Measurements from ENCODE around the gene MAGEB17. TPM values are rescaled to one million over a fixed set of nuclear protein-coding genes. Genes with fewer than 3 reads are reported as not detected.

Gene MAGEB17
- total RNA-seq, 1 donor from 2014 or later = not detected

GRCh38 chrX:16186380-16187007 is 19.2 kb downstream of the MAGEB17 start:
- DNase-seq (ENCODE audit: low spot score in 2 of 2, unreplicated experiment in 2 of 2) = no peak
- H3K27me3 Mint-ChIP-seq (ENCODE audit: low read depth) = peaks cover 16% of the 10 kb centered on the region
- no peak overlapping the region for H3K27ac Mint-ChIP-seq
- TF ChIP-seq, protein P1, sequence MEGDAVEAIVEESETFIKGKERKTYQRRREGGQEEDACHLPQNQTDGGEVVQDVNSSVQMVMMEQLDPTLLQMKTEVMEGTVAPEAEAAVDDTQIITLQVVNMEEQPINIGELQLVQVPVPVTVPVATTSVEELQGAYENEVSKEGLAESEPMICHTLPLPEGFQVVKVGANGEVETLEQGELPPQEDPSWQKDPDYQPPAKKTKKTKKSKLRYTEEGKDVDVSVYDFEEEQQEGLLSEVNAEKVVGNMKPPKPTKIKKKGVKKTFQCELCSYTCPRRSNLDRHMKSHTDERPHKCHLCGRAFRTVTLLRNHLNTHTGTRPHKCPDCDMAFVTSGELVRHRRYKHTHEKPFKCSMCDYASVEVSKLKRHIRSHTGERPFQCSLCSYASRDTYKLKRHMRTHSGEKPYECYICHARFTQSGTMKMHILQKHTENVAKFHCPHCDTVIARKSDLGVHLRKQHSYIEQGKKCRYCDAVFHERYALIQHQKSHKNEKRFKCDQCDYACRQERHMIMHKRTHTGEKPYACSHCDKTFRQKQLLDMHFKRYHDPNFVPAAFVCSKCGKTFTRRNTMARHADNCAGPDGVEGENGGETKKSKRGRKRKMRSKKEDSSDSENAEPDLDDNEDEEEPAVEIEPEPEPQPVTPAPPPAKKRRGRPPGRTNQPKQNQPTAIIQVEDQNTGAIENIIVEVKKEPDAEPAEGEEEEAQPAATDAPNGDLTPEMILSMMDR (IDR thresholded peaks at IDR 0.05; ENCODE audit: unreplicated experiment) = no peak
- H3K4me1 Mint-ChIP-seq = peaks cover 18% of the 10 kb centered on the region
- H3K9me3 Mint-ChIP-seq = peaks cover 8% of the 10 kb centered on the region
- no peak overlapping the region for H3K4me3 Mint-ChIP-seq
- no peaks in the 10 kb centered on the region for H3K36me3 Mint-ChIP-seq

- Mint-ChIP-seq H3K27ac (no peak overlapping the region), H3K9me3 (peaks cover 8% of the 10 kb centered on the region), H3K4me1 (peaks cover 18% of the 10 kb centered on the region)
Observed at GRCh38 chrX:16187024-16187760, 19.9 kb downstream of the MAGEB17 start.

GRCh38 chrX:16188687-16189086 is 21.4 kb downstream of the MAGEB17 start:
- TF ChIP-seq, protein P1 (IDR thresholded peaks at IDR 0.05; ENCODE audit: unreplicated experiment) = no peak
- Mint-ChIP-seq H3K27ac (no peak overlapping the region), H3K4me1 (peaks cover 17% of the 10 kb centered on the region), H3K27me3 (ENCODE audit: low read depth) (peaks cover 3% of the 10 kb centered on the region), H3K36me3 (no peaks in the 10 kb centered on the region), H3K4me3 (no peak overlapping the region), H3K9me3 (peaks cover 6% of the 10 kb centered on the region)
- no peak for DNase-seq (ENCODE audit: low spot score in 2 of 2, unreplicated experiment in 2 of 2)

More at GRCh38 chrX:16187024-16187760, 19.9 kb downstream of the MAGEB17 start:
- Mint-ChIP-seq H3K27me3 (ENCODE audit: low read depth) (peaks cover 14% of the 10 kb centered on the region), H3K4me3 (no peak overlapping the region), H3K36me3 (no peaks in the 10 kb centered on the region)
- TF ChIP-seq, protein P1 (IDR thresholded peaks at IDR 0.05; ENCODE audit: unreplicated experiment) = no peak
- no peak for DNase-seq (ENCODE audit: low spot score in 2 of 2, unreplicated experiment in 2 of 2)

DNA sequence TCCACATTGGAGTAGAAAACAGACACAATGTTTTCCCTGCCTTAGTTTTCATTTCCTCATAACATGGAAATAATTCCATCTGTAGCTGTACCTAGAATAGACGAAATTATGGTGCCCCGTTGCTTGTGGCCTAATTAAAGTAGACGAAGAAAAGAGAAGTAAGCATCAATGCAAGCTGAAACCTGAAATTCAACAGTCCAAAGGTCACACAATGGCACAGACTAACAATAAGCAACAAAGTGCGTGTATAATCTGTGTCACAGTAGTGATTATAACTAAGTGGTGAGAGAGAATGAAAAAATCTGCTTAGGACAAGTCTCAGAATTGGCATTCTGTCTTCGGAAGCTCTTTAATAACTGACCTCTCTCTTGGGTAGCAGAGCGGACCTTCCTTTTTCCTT is 24.3 kb downstream of the MAGEB17 start:
- no peak overlapping the region for H3K27ac Mint-ChIP-seq
- H3K4me3 Mint-ChIP-seq = no peak overlapping the region
- TF ChIP-seq, protein P1 (IDR thresholded peaks at IDR 0.05; ENCODE audit: unreplicated experiment) = no peak
- H3K4me1 Mint-ChIP-seq = peaks cover 9% of the 10 kb centered on the region
- no peak for DNase-seq (ENCODE audit: low spot score in 2 of 2, unreplicated experiment in 2 of 2)
- peaks cover 3% of the 10 kb centered on the region for H3K9me3 Mint-ChIP-seq
- H3K27me3 Mint-ChIP-seq (ENCODE audit: low read depth) = no peaks in the 10 kb centered on the region
- no peaks in the 10 kb centered on the region for H3K36me3 Mint-ChIP-seq

DNA sequence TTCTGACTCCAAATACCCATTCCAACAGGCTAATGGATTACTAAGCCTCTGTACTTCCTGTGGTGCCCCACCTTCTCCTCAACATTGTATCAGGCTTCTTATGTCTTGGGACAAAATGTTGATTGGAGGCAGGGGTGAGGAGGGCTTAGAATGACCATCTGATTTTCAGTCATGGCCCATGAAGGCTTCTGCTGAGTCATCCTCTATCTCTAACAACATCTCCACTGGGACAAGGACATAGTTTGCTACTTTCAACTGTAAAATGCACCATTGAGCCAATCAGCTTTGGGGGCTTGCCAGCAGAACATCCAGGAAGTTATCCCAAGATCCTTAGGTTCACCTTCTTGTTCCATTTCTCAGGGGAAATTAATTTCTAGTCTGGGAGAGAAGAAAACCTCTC is 29.5 kb downstream of the MAGEB17 start:
- Mint-ChIP-seq H3K9me3 (no peaks in the 10 kb centered on the region), H3K27ac (no peak overlapping the region)
- TF ChIP-seq, protein P1 (IDR thresholded peaks at IDR 0.05; ENCODE audit: unreplicated experiment) = no peak

More for the DNA sequence above, 29.5 kb downstream of the MAGEB17 start:
- Mint-ChIP-seq H3K27me3 (ENCODE audit: low read depth) (no peaks in the 10 kb centered on the region), H3K4me1 (no peaks in the 10 kb centered on the region), H3K36me3 (no peaks in the 10 kb centered on the region), H3K4me3 (no peak overlapping the region)
- no peak for DNase-seq (ENCODE audit: low spot score in 2 of 2, unreplicated experiment in 2 of 2)

All from mesothelial cell of epicardium (in vitro differentiated cells).